Activated T-cell treated with anti-CD3 and anti-CD28 coated beads for 1 hour (primary cell): ENCODE measurements around the gene NKX2-2.

Experiments
- DNase-seq: peaks from one replicate; pipeline ENCODE4 v3.0.0-alpha.2; 2020; ENCODE audit warnings: low read depth

Gene NKX2-2

GRCh38 chr20:21521596-21522480, 8.0 kb upstream of the NKX2-2 start:
- no peak for DNase-seq

DNA sequence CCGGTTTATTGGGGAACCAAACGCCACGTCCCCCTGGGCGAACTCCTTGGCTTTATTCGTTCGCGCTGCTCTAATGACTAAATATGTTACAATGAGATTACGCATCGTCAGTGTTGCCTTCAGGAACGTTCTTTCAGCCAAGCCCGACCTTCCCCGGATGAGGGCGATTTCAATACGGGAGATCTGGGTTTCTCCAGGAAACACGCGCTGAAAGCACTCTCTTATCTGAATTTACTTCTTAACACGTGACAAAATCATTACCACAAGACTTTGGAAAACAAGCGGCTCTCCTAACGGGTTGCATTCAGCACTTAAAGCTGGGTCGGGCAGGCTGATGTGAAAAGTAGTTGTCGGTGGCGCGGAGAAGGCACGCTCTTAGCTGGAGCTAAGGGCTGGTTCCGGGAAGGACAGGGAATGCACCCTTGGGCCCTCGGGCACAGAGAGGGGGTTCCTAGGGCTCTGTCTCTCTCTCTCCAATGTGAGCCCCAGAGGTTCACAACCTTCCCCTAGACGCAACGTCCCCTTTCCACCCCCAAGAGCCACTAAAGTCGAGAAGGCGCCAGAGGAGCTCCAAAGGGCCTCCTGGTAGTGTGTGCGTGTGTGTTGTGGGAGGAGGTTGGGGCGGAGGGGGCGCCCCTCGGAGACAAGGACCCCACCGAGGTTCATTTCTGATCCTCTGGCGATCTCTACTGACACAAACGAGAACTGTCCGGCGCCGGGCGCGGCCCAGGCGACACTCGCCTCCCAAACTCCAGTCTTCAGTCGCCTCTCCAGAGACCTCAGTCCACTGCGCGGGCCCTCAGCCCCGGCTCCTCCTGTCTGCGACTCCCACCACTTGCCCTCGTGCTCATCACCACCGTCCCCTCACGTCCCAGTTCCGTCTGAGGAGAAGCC, 7.1 kb upstream of the NKX2-2 start:
- DNase-seq, result no peak

GRCh38 chr20:21519136-21519584, 5.3 kb upstream of the NKX2-2 start:
- DNase-seq, result no peak

GRCh38 chr20:21518292-21518991, 4.6 kb upstream of the NKX2-2 start:
- DNase-seq, result no peak

- DNase-seq, result no peak
Measured at GRCh38 chr20:21517566-21518277, 3.9 kb upstream of the NKX2-2 start.

- no peak for DNase-seq
Measured at GRCh38 chr20:21516861-21517565, 3.1 kb upstream of the NKX2-2 start.

DNA sequence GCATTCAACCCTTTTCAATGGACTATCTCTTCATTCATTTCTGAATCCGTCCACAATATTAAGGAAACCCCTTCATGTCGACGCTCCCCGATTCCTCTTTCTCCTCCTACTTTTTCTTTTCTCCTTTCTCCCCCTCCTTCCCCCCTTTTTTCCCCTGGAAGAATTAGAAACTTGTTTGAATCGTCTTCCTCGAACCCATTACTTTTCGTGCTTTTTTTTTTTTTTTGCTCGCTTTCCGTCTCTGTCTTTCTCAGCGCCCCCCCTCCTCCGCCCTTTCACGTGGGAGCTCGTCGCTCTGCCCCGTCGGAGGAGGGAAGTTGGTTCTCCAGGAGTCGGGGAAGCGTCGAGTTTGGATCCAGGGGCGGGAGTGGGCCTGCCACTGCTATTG, 2.3 kb upstream of the NKX2-2 start:
- no peak for DNase-seq

GRCh38 chr20:21515300-21516179, 1.7 kb upstream of the NKX2-2 start:
- no peak for DNase-seq

DNA sequence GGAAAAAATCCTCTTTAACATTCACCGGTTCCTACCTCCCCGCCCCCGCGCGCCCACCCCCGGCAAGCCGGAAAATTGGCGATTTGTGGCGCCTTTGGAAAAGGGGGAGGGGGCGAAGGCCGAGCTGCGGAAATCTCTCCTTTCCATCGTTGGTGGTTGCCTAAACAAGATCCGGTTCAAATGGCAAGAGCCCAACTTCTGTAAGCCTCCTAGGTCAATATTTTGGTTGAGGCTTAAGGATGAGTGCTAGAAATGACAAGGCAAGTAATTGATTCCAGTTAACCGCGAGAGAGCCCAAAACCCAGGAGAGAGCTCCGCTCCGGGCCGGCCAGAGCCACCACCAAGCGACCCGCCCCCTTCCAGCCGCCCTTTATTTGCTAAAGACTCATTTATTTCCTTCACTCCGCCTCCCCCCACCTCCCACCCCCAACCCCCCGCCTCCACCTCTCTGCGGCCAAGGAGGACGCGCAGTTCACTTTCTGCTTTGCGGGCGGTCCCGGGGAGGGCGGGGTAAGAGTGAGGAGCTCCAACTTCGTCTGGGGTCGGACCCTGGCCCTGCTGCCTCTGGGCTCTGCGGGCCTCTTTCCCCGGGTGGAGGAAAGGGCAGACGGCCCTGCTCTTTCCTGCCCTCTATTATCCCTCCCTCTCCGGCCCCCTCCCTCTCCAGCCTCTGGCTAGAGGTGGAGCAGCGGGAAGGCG, 838 bp upstream of the NKX2-2 start:
- no peak for DNase-seq

- DNase-seq, result no peak
Measured at GRCh38 chr20:21513181-21513663, 642 bp downstream of the NKX2-2 start.

- no peak for DNase-seq
Measured at GRCh38 chr20:21512634-21513180, 1.2 kb downstream of the NKX2-2 start.

GRCh38 chr20:21511850-21512633, 1.8 kb downstream of the NKX2-2 start:
- DNase-seq, result no peak

DNA sequence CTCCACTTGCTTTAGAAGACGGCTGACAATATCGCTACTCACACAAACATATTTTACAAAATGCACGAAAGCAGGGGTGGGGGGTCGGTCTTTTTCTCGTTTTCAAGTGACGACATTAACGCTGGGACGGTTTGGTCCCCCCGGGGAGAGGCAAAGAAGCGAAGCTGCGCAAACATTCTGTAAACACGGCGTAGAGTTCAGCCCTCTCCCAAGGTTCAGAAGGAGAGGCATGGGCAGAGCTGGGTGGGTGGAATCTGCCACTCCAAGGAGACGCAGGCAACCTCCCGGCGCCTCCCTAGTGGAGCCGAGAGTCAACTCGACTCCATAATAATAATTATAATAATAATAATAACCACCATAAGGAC, 2.4 kb downstream of the NKX2-2 start:
- DNase-seq, result no peak

DNA sequence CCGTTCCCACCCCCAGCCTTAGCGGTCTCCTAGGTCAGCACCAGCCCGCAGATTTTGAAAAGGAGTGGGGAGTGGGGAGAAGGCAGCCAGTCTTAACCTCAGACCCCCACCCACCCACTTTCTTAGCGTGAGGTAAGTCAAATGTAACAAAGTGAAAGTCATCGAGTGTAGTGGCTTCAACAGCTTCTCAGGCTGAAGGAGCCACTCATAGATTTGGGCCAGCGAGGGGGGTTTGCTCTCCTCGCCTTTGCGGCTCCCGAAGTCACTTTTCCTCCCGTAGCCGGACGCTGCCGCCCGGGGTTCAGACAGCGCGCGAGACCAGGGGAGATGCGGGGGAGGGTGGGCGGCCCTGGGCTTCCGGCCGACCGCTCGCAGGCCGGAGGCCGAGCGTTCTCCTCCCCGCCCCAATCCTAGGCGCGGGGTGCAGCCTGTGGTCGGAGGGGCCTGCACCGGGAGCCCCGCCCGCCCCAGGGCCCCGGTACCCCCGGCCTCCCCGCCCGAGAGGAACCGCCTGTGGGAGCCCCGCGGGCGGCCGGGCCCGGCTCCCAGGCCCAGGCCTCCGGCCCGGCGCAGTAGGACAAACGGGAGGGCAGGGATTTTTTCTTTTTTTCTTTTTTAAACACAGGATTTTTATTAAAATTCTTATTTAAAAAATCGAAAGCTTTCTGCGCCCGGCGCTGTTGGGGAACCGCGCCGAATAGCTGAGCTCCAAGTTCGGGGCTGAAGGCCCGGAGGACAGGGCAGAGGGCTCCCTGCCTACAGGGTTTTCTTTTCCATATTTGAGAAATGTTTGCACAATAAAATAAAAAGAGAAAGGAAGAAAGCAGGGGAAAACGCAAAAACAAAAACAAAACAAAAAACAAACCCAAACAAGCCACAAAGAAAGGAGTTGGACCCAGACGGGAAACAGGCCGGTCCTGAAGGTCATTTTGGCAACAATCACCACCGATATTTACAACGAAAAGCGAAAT, 3.2 kb downstream of the NKX2-2 start:
- no peak for DNase-seq

- DNase-seq, result no peak
Measured at GRCh38 chr20:21509597-21510371, 4.1 kb downstream of the NKX2-2 start.

DNA sequence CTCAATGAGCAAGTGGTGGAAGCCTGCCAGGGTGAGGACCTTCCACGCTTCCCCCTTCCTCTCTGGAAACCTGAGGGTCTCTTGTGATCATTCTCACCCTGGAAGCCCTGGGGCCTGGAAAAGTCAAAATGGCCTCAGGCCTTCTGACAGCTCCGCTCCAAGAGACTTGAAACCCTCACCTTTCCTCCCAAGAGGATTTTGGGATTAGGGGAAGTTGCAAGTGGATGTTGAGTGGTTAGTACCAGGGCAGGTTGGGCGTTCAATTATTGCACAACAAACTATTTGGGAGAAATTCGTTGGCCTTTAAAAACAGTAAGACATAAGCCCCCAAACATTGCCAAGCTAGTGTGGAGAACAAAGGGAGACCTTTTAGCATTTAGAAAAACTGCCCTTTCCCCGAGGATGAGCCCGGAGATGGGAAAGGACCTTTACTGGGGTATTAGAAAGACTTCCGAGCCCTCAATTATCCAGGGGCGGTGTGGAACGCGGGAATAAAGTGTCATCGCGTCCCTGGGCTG, 4.7 kb downstream of the NKX2-2 start:
- no peak for DNase-seq
